CD4-positive, alpha-beta T cell treated with Interleukin-6 at 100 ng/mL for 8 hours (primary cell): ENCODE measurements around the gene RPP25.
A peak's percentile ranks its signal among the peaks of the same experiment; 100 is the strongest.
"Not testable (repeated sequence)": the region's sequence is repeated elsewhere in the genome, so short reads cannot be mapped to it uniquely, and the experiment has no call there.

Source experiments
- DNase-seq: peaks from one replicate; pipeline ENCODE4 v3.0.0-alpha.2; 2020; ENCODE audit warnings: mixed read lengths, low spot score

The RPP25 gene

GRCh38 chr15:74917676-74918075, 38.9 kb downstream of the RPP25 start:
- no peak for DNase-seq

- not testable (repeated sequence) for DNase-seq
These were observed 42.8 kb downstream of the RPP25 start for GRCh38 chr15:74913799-74914198.

GRCh38 chr15:74913041-74913440, 43.5 kb downstream of the RPP25 start:
- DNase-seq = no peak

GRCh38 chr15:74908635-74909034, 47.9 kb downstream of the RPP25 start:
- DNase-seq = no peak

GRCh38 chr15:74907163-74907870, 49.3 kb downstream of the RPP25 start:
- DNase-seq = no peak

- peak; percentile 75 for DNase-seq
These were observed 50.0 kb downstream of the RPP25 start, which contains the start of gene FAM219B for GRCh38 chr15:74906450-74907162. Gene FAM219B, minus strand, starts transcription at chr15:74906851. Its CDS starts 51 bp downstream, at chr15:74906800.

GRCh38 chr15:74906067-74906449, 50.5 kb downstream of the RPP25 start:
- peak; percentile 14 for DNase-seq
